Peyer's patch (tissue), 4 donors: ENCODE measurements around the gene SRPK3. TPM values are rescaled to one million over a fixed set of nuclear protein-coding genes. Genes with fewer than 3 reads are reported as not detected.

Source experiments
- DNase-seq, 3 donors: peaks; one replicate each; pipeline ENCODE4 v3.0.0-alpha.2; 2017 to 2019
- H3K27ac ChIP-seq, 4 donors: fragments of 200-600 bp; sonication (generic); one replicate each; pipeline ENCODE4 v1.5.1; 2016 to 2019
- H3K27me3 ChIP-seq, 2 donors: fragments of 200-600 bp; sonication (generic); one replicate each; pipeline ENCODE4 v1.5.1; 2019
- H3K36me3 ChIP-seq, 3 donors: fragments of 200-600 bp; sonication (generic); one replicate each; pipeline ENCODE4 v1.5.1; 2016 to 2019
- H3K4me1 ChIP-seq, 4 donors: fragments of 200-600 bp; sonication (generic); one replicate each; pipeline ENCODE4 v1.5.1; 2016 to 2019
- H3K4me3 ChIP-seq, 4 donors: fragments of 200-600 bp; sonication (generic); 1 replicate in 3 of 4; 2 replicates in 1 of 4; pipeline ENCODE4 v1.5.1; 2016 to 2019; ENCODE audit warnings: mild to moderate bottlenecking in 1 of 4
- H3K9me3 ChIP-seq, 4 donors: fragments of 200-600 bp; sonication (generic); one replicate each; pipeline ENCODE4 v1.5.1; 2016 to 2019; ENCODE audit warnings: mild to moderate bottlenecking in 1 of 4
- CTCF ChIP-seq, 6 experiments: fragments of 450-650 bp in 4 of 6; fragments of 200-600 bp in 2 of 6; sonication (generic) in 1 of 6; IDR thresholded peaks; one replicate each; pipeline ENCODE4 v1.5.1; 2017 to 2019; ENCODE audit warnings: antibody characterized with exemption in 6 of 6, mild to moderate bottlenecking in 3 of 6, moderate library complexity in 1 of 6
- POLR2A ChIP-seq, 2 donors: fragments of 450-650 bp; IDR thresholded peaks; one replicate each; pipeline ENCODE4 v1.5.1; 2017; ENCODE audit warnings: antibody characterized with exemption in 2 of 2, mild to moderate bottlenecking in 2 of 2, moderate library complexity in 2 of 2
- total RNA-seq, 4 donors: library from RNA; depleted of rRNA; stranded (reverse); fragments of >200 nt; gene quantifications; one replicate each; pipeline ENCODE4 v1.1.0, GENCODE V29; 2016

The SRPK3 gene
- total RNA-seq, 4 donors from 2014 or later: 1.7 TPM; not detected in 3

- DNase-seq: no peak
- Histone ChIP-seq H3K4me3 (no peak overlapping the region), H3K27me3 (no peaks in the 10 kb centered on the region), H3K36me3 (peaks cover 0 to 20% (median 0%) of the 10 kb centered on the region in 3 donors), H3K27ac (no peak overlapping the region), H3K9me3 (no peaks in the 10 kb centered on the region), H3K4me1 (no peaks in the 10 kb centered on the region)
- TF ChIP-seq POLR2A (IDR thresholded peaks at IDR 0.05): no peak
- no peak for TF ChIP-seq CTCF (IDR thresholded peaks at IDR 0.05)
These were observed 20.8 kb downstream of the SRPK3 start for GRCh38 chrX:153801669-153802068.

GRCh38 chrX:153802513-153803045, 21.7 kb downstream of the SRPK3 start:
- Histone ChIP-seq H3K27ac (no peak overlapping the region), H3K36me3 (peaks cover 0 to 12% (median 0%) of the 10 kb centered on the region in 3 donors), H3K4me1 (no peaks in the 10 kb centered on the region), H3K9me3 (no peaks in the 10 kb centered on the region), H3K27me3 (no peaks in the 10 kb centered on the region), H3K4me3 (no peak overlapping the region)
- no peak for TF ChIP-seq POLR2A (IDR thresholded peaks at IDR 0.05)
- TF ChIP-seq CTCF (IDR thresholded peaks at IDR 0.05): no peak
- DNase-seq: no peak

GRCh38 chrX:153803211-153804099, 22.6 kb downstream of the SRPK3 start:
- H3K36me3 ChIP-seq: peaks cover 0 to 3% (median 0%) of the 10 kb centered on the region in 3 donors
- TF ChIP-seq POLR2A (IDR thresholded peaks at IDR 0.05) (no peak), CTCF (IDR thresholded peaks at IDR 0.05) (no peak)
- H3K4me3 ChIP-seq: no peak overlapping the region
- DNase-seq: no peak
- H3K27me3 ChIP-seq: no peaks in the 10 kb centered on the region
- no peaks in the 10 kb centered on the region for H3K9me3 ChIP-seq
- H3K27ac ChIP-seq: no peak overlapping the region
- H3K4me1 ChIP-seq: no peaks in the 10 kb centered on the region

GRCh38 chrX:153804100-153804595, 23.3 kb downstream of the SRPK3 start:
- Histone ChIP-seq H3K9me3 (no peaks in the 10 kb centered on the region), H3K4me1 (no peaks in the 10 kb centered on the region), H3K36me3 (no peaks in the 10 kb centered on the region), H3K27me3 (no peaks in the 10 kb centered on the region), H3K4me3 (no peak overlapping the region), H3K27ac (no peak overlapping the region)
- no peak for DNase-seq
- TF ChIP-seq POLR2A (IDR thresholded peaks at IDR 0.05): no peak
- no peak for TF ChIP-seq CTCF (IDR thresholded peaks at IDR 0.05)

GRCh38 chrX:153804621-153805020, 23.8 kb downstream of the SRPK3 start:
- Histone ChIP-seq H3K9me3 (no peaks in the 10 kb centered on the region), H3K27ac (no peak overlapping the region), H3K36me3 (no peaks in the 10 kb centered on the region), H3K4me3 (no peak overlapping the region), H3K4me1 (no peaks in the 10 kb centered on the region), H3K27me3 (no peaks in the 10 kb centered on the region)
- no peak for TF ChIP-seq POLR2A (IDR thresholded peaks at IDR 0.05)
- TF ChIP-seq CTCF (IDR thresholded peaks at IDR 0.05): no peak
- no peak for DNase-seq
